GM21825 (cell line): Measurements from ENCODE around the gene PLCD1.

ENCODE experiments used
- ATAC-seq: cut with Tn5 transposase; IDR thresholded peaks from one replicate; pipeline ENCODE4 v1.9.1; 2021; ENCODE audit warnings: mild to moderate bottlenecking, moderate library complexity; ENCODE audit not compliant: unreplicated experiment

Gene PLCD1

GRCh38 chr3:38001456-38002081 is 27.9 kb downstream of the PLCD1 start:
- no peak for ATAC-seq

- ATAC-seq, result no peak
These were observed 28.4 kb downstream of the PLCD1 start for GRCh38 chr3:38000965-38001455.

GRCh38 chr3:38000242-38000916 is 29.1 kb downstream of the PLCD1 start:
- no peak for ATAC-seq

GRCh38 chr3:37999836-38000235 is 29.6 kb downstream of the PLCD1 start:
- ATAC-seq, result no peak

GRCh38 chr3:37997791-37998370 is 31.6 kb downstream of the PLCD1 start:
- ATAC-seq, result no peak

GRCh38 chr3:37997342-37997741 is 32.1 kb downstream of the PLCD1 start:
- ATAC-seq, result no peak

GRCh38 chr3:37996785-37997301 is 32.6 kb downstream of the PLCD1 start:
- peak; percentile 45 for ATAC-seq

GRCh38 chr3:37995652-37996641 is 33.5 kb downstream of the PLCD1 start:
- ATAC-seq, result no peak

GRCh38 chr3:37994639-37994972 is 34.8 kb downstream of the PLCD1 start:
- ATAC-seq, result no peak

GRCh38 chr3:37993820-37994638 is 35.4 kb downstream of the PLCD1 start:
- ATAC-seq, result peak; percentile 58

- ATAC-seq, result no peak
These were observed 36.0 kb downstream of the PLCD1 start for GRCh38 chr3:37993460-37993819.

GRCh38 chr3:37993067-37993455 is 36.4 kb downstream of the PLCD1 start:
- no peak for ATAC-seq

- no peak for ATAC-seq
These were observed 37.0 kb downstream of the PLCD1 start for GRCh38 chr3:37992271-37993066.

- no peak for ATAC-seq
These were observed 37.6 kb downstream of the PLCD1 start for GRCh38 chr3:37991823-37992222.

GRCh38 chr3:37991109-37991508 is 38.3 kb downstream of the PLCD1 start:
- ATAC-seq, result no peak

- ATAC-seq, result no peak
These were observed 38.9 kb downstream of the PLCD1 start, which contains the start of gene VILL for GRCh38 chr3:37990527-37990926. Gene VILL, plus strand, starts transcription at chr3:37990786. Its CDS starts 2,887 bp downstream, at chr3:37993673.

GRCh38 chr3:37989821-37990480 is 39.5 kb downstream of the PLCD1 start:
- no peak for ATAC-seq

- no peak for ATAC-seq
These were observed 40.4 kb downstream of the PLCD1 start for GRCh38 chr3:37988931-37989525.
